HUDEP-2 (cell line): ENCODE data around the gene SEZ6L2.

Experiments used
- DNase-seq, 76 experiments: peaks; one replicate each; lab custom pipeline; 2025; ENCODE audit not compliant: unreplicated experiment in 76 of 76; lab: John Stamatoyannopoulos, UW

SEZ6L2 gene

GRCh38 chr16:29830774-29831173, 68.6 kb downstream of the SEZ6L2 start:
- DNase-seq, result no peak

DNA sequence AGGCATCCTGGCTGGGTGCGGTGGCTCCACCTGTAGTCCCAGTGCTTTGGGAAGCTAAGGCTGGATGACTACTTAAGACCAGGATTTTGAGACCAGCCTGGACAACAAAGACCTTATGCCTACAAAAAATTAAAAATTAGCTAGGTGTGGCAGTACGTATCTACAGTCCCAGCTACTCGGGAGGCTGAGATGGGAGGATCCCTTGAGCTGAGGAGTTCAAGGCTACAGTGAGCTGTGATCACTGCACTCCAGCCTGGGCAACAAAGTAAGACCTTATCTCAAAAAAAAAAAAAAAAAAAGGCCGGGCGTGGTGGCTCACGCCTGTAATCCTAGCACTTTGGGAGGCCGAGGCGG, 73.0 kb downstream of the SEZ6L2 start:
- DNase-seq, result no peak

DNA sequence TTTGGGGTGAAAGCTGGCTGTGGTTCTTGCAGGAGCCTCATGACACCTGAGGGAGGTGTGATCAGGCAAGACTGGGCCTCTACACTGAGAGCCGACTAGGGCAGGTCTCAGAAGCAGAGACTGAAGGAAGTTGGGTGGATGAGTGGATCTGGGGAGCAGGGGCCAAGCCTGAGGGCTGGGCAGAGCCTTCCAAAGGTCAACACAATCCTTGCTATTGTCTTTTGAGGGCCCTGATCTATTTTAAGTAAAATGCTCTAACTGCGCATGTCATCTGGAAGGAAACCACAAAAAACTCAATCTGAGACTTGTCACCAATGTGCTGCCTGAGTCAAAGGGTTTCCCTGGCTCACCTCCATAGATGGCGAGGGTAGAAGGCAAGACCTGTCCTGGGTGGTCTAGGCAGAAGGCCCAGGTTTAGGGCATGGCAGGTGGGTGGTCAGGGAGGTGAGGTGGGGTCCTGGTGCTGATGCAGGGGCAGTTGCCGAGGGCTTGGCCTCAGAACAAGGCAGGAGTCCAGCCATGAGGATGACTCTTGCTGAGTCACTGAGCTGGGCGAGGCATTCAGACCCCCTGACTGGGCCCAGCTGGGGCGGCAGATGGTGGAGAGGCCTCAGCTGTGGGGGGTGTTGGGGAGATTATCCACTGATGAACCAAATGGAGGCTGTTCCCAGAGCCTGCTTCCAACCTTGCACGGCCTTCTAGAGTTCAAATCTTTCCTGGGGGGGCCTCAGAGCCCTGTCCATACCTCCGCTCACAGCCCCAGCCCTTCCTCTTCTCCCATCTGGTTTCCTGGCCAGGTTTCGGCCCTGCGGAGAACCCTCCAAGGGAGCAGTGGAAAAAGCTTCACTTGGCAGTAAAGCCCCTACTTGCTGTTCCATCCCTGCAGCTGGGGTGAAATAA, 74.0 kb downstream of the SEZ6L2 start:
- DNase-seq, result no peak

DNA sequence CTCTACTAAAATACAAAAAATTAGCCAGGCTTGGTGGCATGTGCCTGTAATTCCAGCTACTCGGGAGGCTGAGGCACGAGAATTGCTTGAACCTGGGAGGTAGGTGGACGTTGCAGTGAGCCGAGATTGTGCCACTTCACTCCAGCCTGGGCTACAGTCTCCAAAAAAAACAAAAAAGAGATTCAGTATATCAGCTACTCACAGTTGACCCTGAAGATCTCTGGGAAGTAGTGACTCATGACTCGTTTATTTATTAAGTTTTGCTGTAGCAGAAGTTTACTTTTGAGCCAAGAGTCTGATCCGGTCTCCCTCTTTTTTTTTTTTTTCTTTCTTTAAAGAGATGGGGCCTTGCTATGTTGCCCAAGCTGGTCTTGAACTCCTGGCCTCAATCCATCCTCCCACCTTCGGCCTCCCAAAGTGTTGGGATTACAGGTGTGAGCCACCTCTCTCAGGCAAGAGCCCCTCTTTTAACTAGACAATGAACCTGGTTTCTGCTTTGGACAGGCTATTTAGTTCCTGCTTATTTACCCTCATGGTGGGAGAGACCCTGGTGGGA, 74.7 kb downstream of the SEZ6L2 start:
- no peak for DNase-seq

GRCh38 chr16:29821643-29822115, 77.7 kb downstream of the SEZ6L2 start:
- no peak for DNase-seq
